ENCODE measurements around the gene IL17RD.
A peak's percentile ranks its signal among the peaks of the same experiment; 100 is the strongest.

IL17RD gene

DNA sequence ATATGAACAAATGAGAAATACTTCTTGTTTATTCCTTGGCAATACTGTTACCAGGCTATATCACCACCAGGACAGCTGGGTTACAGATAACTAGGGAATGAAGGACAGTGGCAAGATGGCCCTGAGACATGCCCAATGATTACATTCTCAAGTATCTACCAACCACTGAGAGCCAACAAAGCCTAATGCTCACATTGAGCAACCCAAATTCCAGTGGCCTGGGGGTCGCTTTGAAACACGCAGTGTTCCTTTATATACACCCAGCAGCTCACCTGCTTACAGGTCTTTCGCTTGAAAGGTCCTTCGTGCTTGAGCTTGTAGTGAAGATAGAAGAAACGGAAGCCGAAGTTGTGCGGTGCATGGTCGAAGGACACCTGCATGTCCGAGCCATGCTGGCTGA is 59.6 kb downstream of the IL17RD start:
- Mint-ChIP-seq H3K4me1 (no peaks in the 10 kb centered on the region), H3K9me3 (no peaks in the 10 kb centered on the region), H3K27me3 (peaks cover 0 to 13% of the 10 kb centered on the region in 2 donors), H3K4me3 (no peak overlapping the region), H3K36me3 (no peaks in the 10 kb centered on the region), H3K27ac (no peak overlapping the region)
- no peak for ATAC-seq (replicated peaks)
- no peak for DNase-seq

GRCh38 chr3:57100046-57100695 is 65.0 kb downstream of the IL17RD start:
- ATAC-seq (replicated peaks): peak; percentile 83 to 88
- Mint-ChIP-seq H3K27me3 (peaks cover 4 to 6% of the 10 kb centered on the region in 2 donors), H3K36me3 (no peaks in the 10 kb centered on the region), H3K9me3 (no peaks in the 10 kb centered on the region), H3K4me3 (no peak overlapping the region), H3K4me1 (no peaks in the 10 kb centered on the region), H3K27ac (no peak overlapping the region)
- DNase-seq: peak; percentile 27

DNA sequence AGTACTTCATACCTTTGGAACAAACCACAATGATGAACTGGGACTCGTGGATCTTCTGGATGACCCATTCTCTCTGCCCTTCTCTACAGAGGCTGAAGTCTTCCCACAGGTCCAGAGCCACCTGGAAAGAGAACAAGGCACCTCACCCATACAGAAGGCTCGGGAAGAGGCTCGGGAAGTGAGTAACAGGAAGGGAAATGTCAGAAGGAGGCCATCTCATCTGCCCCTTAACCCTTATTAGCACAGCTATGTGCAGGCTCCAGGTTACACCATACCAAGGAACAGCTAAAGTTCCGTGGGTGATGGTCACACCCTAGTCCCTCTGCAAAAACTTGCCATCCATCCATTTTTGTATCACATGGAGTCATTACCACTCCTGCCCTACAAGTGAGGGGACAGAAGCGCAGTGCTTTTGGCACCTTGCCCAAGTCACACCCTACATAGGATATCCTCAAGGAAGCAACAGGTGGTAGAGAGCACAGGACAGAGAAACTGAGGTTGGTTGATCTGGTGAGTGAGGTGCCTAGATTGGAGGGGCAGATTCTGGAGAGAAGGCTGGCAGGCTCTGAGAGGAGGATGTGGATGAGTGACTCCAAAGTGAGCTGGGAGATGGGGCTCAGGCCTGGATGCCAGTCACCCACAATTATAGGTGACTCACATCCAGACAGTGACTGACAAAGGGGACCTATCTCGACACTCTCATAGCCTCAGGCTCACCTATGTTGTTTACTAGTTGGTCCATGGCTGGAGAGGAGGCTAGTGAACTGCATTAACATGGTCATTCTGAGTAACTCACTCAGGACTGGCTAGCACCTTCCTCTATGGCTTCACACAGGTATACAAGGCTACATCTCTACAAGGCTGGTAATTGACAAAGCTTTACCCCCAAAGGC is 66.5 kb downstream of the IL17RD start:
- ATAC-seq (replicated peaks): no peak
- no peaks in the 10 kb centered on the region for H3K9me3 Mint-ChIP-seq

DNA sequence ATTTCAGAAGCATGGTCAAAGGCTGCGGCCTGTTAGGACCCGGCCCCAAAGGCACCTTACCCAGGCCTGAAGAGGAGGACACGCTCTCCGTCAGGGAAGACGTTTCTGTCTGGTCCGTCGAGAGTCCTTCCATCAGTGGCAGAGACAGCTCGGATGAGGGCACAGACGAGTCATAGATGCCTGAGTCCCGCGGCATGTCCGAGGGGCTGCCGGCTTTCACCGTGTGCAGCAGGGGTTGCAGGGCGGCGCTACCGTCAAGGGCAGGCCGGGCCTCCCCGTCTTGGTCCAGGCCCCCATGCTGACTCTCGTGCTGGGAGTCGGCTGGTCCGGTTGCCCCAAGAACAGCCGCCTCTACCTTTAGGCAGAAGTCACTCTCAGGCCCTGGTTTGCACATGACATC is 67.6 kb downstream of the IL17RD start:
- DNase-seq (no peak), ATAC-seq (replicated peaks) (no peak)
- Mint-ChIP-seq H3K9me3 (no peaks in the 10 kb centered on the region), H3K4me3 (no peak overlapping the region), H3K36me3 (no peaks in the 10 kb centered on the region), H3K27ac (no peak overlapping the region), H3K4me1 (peaks cover 2 to 9% of the 10 kb centered on the region in 2 donors), H3K27me3 (peaks cover 4 to 6% of the 10 kb centered on the region in 2 donors)

More for the DNA sequence above, 66.5 kb downstream of the IL17RD start:
- Mint-ChIP-seq H3K27ac (no peak overlapping the region), H3K4me1 (peaks cover 2 to 9% of the 10 kb centered on the region in 2 donors), H3K36me3 (no peaks in the 10 kb centered on the region), H3K4me3 (no peak overlapping the region), H3K27me3 (peaks cover 4 to 6% of the 10 kb centered on the region in 2 donors)
- DNase-seq: no peak

- H3K36me3 Mint-ChIP-seq: no peaks in the 10 kb centered on the region
- peaks cover 2 to 9% of the 10 kb centered on the region in 2 donors for H3K4me1 Mint-ChIP-seq
- peaks cover 4 to 6% of the 10 kb centered on the region in 2 donors for H3K27me3 Mint-ChIP-seq
- DNase-seq: no peak
- no peak overlapping the region for H3K27ac Mint-ChIP-seq
- H3K9me3 Mint-ChIP-seq: no peaks in the 10 kb centered on the region
- no peak overlapping the region for H3K4me3 Mint-ChIP-seq
- no peak for ATAC-seq (replicated peaks)
Observed at GRCh38 chr3:57095363-57095762, 69.8 kb downstream of the IL17RD start.

DNA sequence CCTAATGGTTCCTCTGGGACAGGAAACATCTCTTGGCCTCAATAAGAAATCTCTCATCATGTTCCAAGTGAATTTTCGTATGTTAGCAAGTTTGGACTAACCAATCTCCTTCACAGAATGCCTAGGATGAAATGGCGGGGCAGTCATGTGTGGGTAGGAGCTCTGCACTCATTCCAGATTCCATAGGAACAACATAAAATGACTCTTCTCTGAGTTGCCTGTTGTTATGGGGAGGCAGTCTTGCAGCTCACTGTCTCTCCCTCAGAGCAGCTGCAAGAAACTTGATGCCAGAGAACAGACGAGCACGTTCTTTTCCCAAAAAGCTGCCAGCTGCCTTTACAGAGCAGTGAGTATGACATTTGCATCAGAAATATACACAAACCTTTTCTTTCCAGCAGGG is 70.6 kb downstream of the IL17RD start:
- Mint-ChIP-seq H3K4me1 (peaks cover 2 to 9% of the 10 kb centered on the region in 2 donors), H3K4me3 (no peak overlapping the region), H3K9me3 (no peaks in the 10 kb centered on the region), H3K27me3 (peaks cover 4 to 7% of the 10 kb centered on the region in 2 donors), H3K27ac (no peak overlapping the region), H3K36me3 (no peaks in the 10 kb centered on the region)
- no peak for ATAC-seq (replicated peaks)
- no peak for DNase-seq

- H3K4me1 Mint-ChIP-seq: peaks cover 2 to 9% of the 10 kb centered on the region in 2 donors
- H3K36me3 Mint-ChIP-seq: no peaks in the 10 kb centered on the region
- H3K27me3 Mint-ChIP-seq: peaks cover 7 to 12% of the 10 kb centered on the region in 2 donors
- H3K4me3 Mint-ChIP-seq: no peak overlapping the region
- DNase-seq: no peak
- no peak overlapping the region for H3K27ac Mint-ChIP-seq
- no peaks in the 10 kb centered on the region for H3K9me3 Mint-ChIP-seq
- no peak for ATAC-seq (replicated peaks)
Observed at GRCh38 chr3:57093971-57094535, 71.1 kb downstream of the IL17RD start.

- Mint-ChIP-seq H3K27me3 (peaks cover 6 to 12% of the 10 kb centered on the region in 2 donors), H3K27ac (no peak overlapping the region), H3K4me3 (no peak overlapping the region), H3K9me3 (no peaks in the 10 kb centered on the region), H3K36me3 (no peaks in the 10 kb centered on the region), H3K4me1 (peaks cover 2 to 9% of the 10 kb centered on the region in 2 donors)
- DNase-seq (no peak), ATAC-seq (replicated peaks) (no peak)
Observed at GRCh38 chr3:57093489-57093888, 71.7 kb downstream of the IL17RD start.

- no peak overlapping the region for H3K27ac Mint-ChIP-seq
Observed at GRCh38 chr3:57091521-57092273, 73.5 kb downstream of the IL17RD start.

GRCh38 chr3:57089043-57089442 is 76.1 kb downstream of the IL17RD start:
- no peak overlapping the region for H3K27ac Mint-ChIP-seq
- no peaks in the 10 kb centered on the region for H3K36me3 Mint-ChIP-seq
- no peak overlapping the region for H3K4me3 Mint-ChIP-seq
- peaks cover 9 to 15% of the 10 kb centered on the region in 2 donors for H3K27me3 Mint-ChIP-seq
- peaks cover 0 to 4% of the 10 kb centered on the region in 2 donors for H3K4me1 Mint-ChIP-seq
- no peak for DNase-seq
- no peaks in the 10 kb centered on the region for H3K9me3 Mint-ChIP-seq
- no peak for ATAC-seq (replicated peaks)

More at GRCh38 chr3:57091521-57092273, 73.5 kb downstream of the IL17RD start:
- Mint-ChIP-seq H3K4me1 (peaks cover 2 to 9% of the 10 kb centered on the region in 2 donors), H3K9me3 (no peaks in the 10 kb centered on the region), H3K27me3 (peaks cover 9 to 14% of the 10 kb centered on the region in 2 donors), H3K4me3 (no peak overlapping the region), H3K36me3 (no peaks in the 10 kb centered on the region)
- ATAC-seq (replicated peaks) (no peak), DNase-seq (no peak)

DNA sequence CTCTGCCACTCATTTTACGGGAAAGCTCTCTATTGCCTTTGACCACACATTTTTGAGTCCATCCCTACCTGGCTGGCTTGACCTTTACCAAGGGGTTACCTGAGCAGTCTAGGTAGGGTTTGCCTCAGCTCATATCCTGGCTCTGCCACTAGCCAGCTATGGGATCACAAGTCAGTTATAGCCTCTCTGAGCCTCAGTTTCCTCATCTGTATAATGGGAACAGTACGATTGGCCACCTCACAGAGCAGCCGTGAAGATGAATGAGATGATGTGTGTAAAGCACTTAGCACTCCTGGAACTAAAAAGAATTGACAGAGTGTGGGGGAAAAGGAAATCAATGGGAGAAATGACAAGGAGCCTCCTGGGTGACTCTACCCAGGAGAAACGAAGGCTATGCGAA is 76.7 kb downstream of the IL17RD start:
- H3K27ac Mint-ChIP-seq: no peak overlapping the region
- H3K4me1 Mint-ChIP-seq: no peaks in the 10 kb centered on the region
- no peak overlapping the region for H3K4me3 Mint-ChIP-seq
- no peaks in the 10 kb centered on the region for H3K9me3 Mint-ChIP-seq
- H3K36me3 Mint-ChIP-seq: no peaks in the 10 kb centered on the region
- H3K27me3 Mint-ChIP-seq: peaks cover 9 to 19% of the 10 kb centered on the region in 2 donors
- DNase-seq (no peak), ATAC-seq (replicated peaks) (no peak)

DNA sequence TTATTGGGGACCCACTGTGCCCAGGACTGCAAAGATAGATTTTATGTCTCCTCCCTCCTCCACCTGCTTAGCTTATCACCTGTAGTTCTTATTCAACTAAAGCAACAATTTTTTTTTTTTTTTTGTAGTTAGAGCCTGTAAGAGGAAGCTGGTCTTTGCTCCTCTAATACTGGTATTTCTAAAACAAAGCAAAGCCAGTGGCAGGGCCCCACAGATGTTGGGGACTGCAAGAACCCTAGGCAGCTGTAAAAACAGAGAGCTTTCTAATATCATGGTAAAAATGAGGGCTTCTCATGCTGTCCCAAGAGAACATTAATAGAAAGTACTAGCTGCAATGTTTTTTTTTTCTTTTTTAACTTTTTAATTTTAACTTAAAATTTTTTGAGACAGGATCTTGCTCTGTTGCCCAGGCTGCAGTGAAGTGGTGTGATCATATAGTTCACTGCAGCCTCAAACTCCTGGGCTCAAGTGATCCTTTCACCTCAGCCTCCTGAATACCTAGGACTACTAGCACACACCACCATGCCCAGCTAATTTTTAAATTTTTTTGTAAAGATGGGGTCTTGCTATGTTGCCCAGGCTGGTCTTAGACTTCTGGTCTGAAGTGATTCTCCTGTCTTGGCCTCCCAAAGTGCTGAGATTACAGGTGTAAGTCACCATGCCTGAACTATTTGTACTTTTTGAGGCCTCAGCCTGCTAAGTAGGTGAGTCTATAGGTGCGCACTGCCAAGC is 77.6 kb downstream of the IL17RD start:
- H3K27me3 Mint-ChIP-seq: peaks cover 9 to 19% of the 10 kb centered on the region in 2 donors
- H3K27ac Mint-ChIP-seq: no peak overlapping the region
- H3K4me3 Mint-ChIP-seq: no peak overlapping the region
- no peaks in the 10 kb centered on the region for H3K4me1 Mint-ChIP-seq
- no peaks in the 10 kb centered on the region for H3K36me3 Mint-ChIP-seq
- no peaks in the 10 kb centered on the region for H3K9me3 Mint-ChIP-seq
- DNase-seq: no peak
- ATAC-seq (replicated peaks): no peak

- ATAC-seq (replicated peaks) (no peak), DNase-seq (no peak)
- Mint-ChIP-seq H3K4me1 (no peaks in the 10 kb centered on the region), H3K36me3 (no peaks in the 10 kb centered on the region), H3K4me3 (no peak overlapping the region), H3K27me3 (peaks cover 9 to 20% of the 10 kb centered on the region in 2 donors), H3K9me3 (no peaks in the 10 kb centered on the region), H3K27ac (no peak overlapping the region)
Observed at GRCh38 chr3:57086201-57086600, 79.0 kb downstream of the IL17RD start.

Measured in stimulated activated naive B cell treated with anti-CD40 and anti-IgM and Interleukin-4, amounts not matched to agents 10 μg/mL and 1 μg/mL and 100 μg/mL, for 72 hours (primary cell).